ENCODE results near the gene RPUSD1. TPM values are rescaled to one million over a fixed set of nuclear protein-coding genes. Genes with fewer than 3 reads are reported as not detected.
A peak's percentile ranks its signal among the peaks of the same experiment; 100 is the strongest.

Gene RPUSD1
- total RNA-seq, 4 donors from 2014 or later: 16.1 to 71.4 (median 24.8) TPM

- Histone ChIP-seq H3K27me3 (peaks cover 23% of the 10 kb centered on the region), H3K9me3 (no peaks in the 10 kb centered on the region), H3K4me1 (no peaks in the 10 kb centered on the region), H3K4me3 (no peak overlapping the region), H3K27ac (no peak overlapping the region), H3K36me3 (no peaks in the 10 kb centered on the region)
- in situ Hi-C loops (cut with MboI; ENCODE audit: low pct_ligation_motif_present in 1 of 4, low pct_unique_long_range_greater_than_20kb in 1 of 4, low sequenced_read_pairs in 3 of 4): no loop called here
- peak; percentile 50 for DNase-seq
- 65% methylated on average over 14 of the region's 33 CpGs; no CpG with 5 or more reads in 1 of the 2 donors for WGBS, 2 donors (ENCODE audit: low coverage in 1 of 2)
- TF ChIP-seq CTCF (IDR thresholded peaks at IDR 0.05): no peak
- TF ChIP-seq EP300 (IDR thresholded peaks at IDR 0.05; ENCODE audit: low read depth): no peak
- no peak for TF ChIP-seq POLR2AphosphoS5 (IDR thresholded peaks at IDR 0.05)
- intact Hi-C loops (cut with DNase I; ENCODE audit: low total_unique reads): no loop called here
Measured at GRCh38 chr16:795580-796229, 7.5 kb upstream of the RPUSD1 start.

- Histone ChIP-seq H3K36me3 (no peaks in the 10 kb centered on the region), H3K4me3 (no peak overlapping the region), H3K27me3 (peaks cover 15% of the 10 kb centered on the region), H3K27ac (no peak overlapping the region), H3K4me1 (no peaks in the 10 kb centered on the region), H3K9me3 (no peaks in the 10 kb centered on the region)
- WGBS, 2 donors (ENCODE audit: low coverage in 1 of 2): 65% methylated on average over 23 of the region's 31 CpGs; no CpG with 5 or more reads in 1 of the 2 donors
- in situ Hi-C loops (cut with MboI; ENCODE audit: low pct_ligation_motif_present in 1 of 4, low pct_unique_long_range_greater_than_20kb in 1 of 4, low sequenced_read_pairs in 3 of 4): no loop called here
- DNase-seq: no peak
- TF ChIP-seq CTCF (IDR thresholded peaks at IDR 0.05) (no peak), POLR2A (IDR thresholded peaks at IDR 0.05) (no peak), POLR2AphosphoS5 (IDR thresholded peaks at IDR 0.05) (no peak), EP300 (IDR thresholded peaks at IDR 0.05; ENCODE audit: low read depth) (no peak)
- intact Hi-C loops (cut with DNase I; ENCODE audit: low total_unique reads): no loop called here
Measured at GRCh38 chr16:794853-795466, 6.8 kb upstream of the RPUSD1 start.

GRCh38 chr16:794091-794822 lies 6.1 kb upstream of the RPUSD1 start:
- Histone ChIP-seq H3K27me3 (peaks cover 8% of the 10 kb centered on the region), H3K36me3 (no peaks in the 10 kb centered on the region), H3K27ac (no peak overlapping the region), H3K4me3 (no peak overlapping the region), H3K9me3 (no peaks in the 10 kb centered on the region), H3K4me1 (peaks cover under 1 to 4% (median 2%) of the 10 kb centered on the region in 4 donors)
- WGBS, 2 donors (ENCODE audit: low coverage in 1 of 2): 89% methylated on average over 14 to 39 of the region's 40 CpGs
- intact Hi-C loops (cut with DNase I; ENCODE audit: low total_unique reads) (no loop called here), in situ Hi-C loops (cut with MboI; ENCODE audit: low pct_ligation_motif_present in 1 of 4, low pct_unique_long_range_greater_than_20kb in 1 of 4, low sequenced_read_pairs in 3 of 4) (no loop called here)
- no peak for DNase-seq
- TF ChIP-seq CTCF (IDR thresholded peaks at IDR 0.05) (no peak), EP300 (IDR thresholded peaks at IDR 0.05; ENCODE audit: low read depth) (no peak), POLR2A (IDR thresholded peaks at IDR 0.05) (no peak), POLR2AphosphoS5 (IDR thresholded peaks at IDR 0.05) (no peak)

- in situ Hi-C loops (cut with MboI; ENCODE audit: low pct_ligation_motif_present in 1 of 4, low pct_unique_long_range_greater_than_20kb in 1 of 4, low sequenced_read_pairs in 3 of 4): no loop called here
- 91% methylated on average over 6 of the region's 8 CpGs; no CpG with 5 or more reads in 1 of the 2 donors for WGBS, 2 donors (ENCODE audit: low coverage in 1 of 2)
Measured at GRCh38 chr16:793414-793813, 5.2 kb upstream of the RPUSD1 start.

More at GRCh38 chr16:793414-793813, 5.2 kb upstream of the RPUSD1 start:
- Histone ChIP-seq H3K27ac (no peak overlapping the region), H3K27me3 (no peaks in the 10 kb centered on the region), H3K4me3 (no peak overlapping the region), H3K9me3 (no peaks in the 10 kb centered on the region), H3K4me1 (peaks cover 6 to 11% (median 9%) of the 10 kb centered on the region in 4 donors), H3K36me3 (no peaks in the 10 kb centered on the region)
- intact Hi-C loops (cut with DNase I; ENCODE audit: low total_unique reads): no loop called here
- DNase-seq: no peak
- TF ChIP-seq POLR2A (IDR thresholded peaks at IDR 0.05): no peak
- TF ChIP-seq POLR2AphosphoS5 (IDR thresholded peaks at IDR 0.05): no peak
- no peak for TF ChIP-seq CTCF (IDR thresholded peaks at IDR 0.05)
- no peak for TF ChIP-seq EP300 (IDR thresholded peaks at IDR 0.05; ENCODE audit: low read depth)

Measured in transverse colon (tissue), 4 donors.